ENCODE measurements around the gene CCT6B.
A peak's percentile ranks its signal among the peaks of the same experiment; 100 is the strongest.
"Not testable (repeated sequence)": the region's sequence is repeated elsewhere in the genome, so short reads cannot be mapped to it uniquely, and the experiment has no call there.

CCT6B gene

DNA sequence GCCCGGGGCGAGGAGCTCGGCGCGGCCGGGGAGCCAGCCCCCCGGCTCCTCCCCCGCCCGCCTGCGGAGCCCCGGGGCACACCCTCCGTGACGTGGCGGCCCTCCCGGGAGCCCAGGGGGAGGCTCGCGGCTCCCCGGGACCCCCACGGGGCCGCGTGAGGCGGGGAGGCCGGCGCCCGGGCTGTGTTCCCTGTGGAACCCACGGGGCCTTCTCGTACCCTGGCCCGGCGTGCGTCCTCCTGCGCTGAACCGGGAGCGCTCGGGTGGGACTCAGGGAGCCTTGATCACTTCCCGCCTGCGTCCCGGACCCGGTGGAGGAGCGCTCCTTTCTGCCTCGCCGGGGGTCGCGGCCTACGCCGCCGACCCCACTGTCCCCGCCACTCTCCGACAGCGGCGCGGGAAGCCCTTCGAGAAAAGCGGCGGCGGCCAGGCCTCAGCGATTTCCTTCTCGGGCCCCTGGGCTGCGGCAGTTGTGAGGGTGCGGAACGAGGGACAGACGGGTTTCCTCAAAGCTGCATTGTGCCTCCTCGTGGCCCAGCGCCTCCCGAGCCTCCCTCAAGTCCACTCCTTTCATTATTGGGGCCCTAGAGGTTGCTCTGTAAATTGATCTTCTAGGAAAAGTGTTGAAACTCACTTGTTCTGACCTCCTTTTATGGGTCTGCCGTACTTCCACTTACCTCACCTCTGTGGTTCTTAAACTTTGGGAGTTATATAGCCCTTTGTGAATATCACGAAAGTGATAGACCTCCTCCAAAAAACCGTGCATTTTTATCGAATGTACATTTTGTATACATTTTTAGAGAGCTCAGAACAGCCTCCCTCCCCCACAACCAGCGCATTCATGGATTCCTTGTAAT lies 19.6 kb upstream of the CCT6B start:
- DNase-seq = peak in 43 of 56 donors; percentile 9 to 91 (median 75)

DNA sequence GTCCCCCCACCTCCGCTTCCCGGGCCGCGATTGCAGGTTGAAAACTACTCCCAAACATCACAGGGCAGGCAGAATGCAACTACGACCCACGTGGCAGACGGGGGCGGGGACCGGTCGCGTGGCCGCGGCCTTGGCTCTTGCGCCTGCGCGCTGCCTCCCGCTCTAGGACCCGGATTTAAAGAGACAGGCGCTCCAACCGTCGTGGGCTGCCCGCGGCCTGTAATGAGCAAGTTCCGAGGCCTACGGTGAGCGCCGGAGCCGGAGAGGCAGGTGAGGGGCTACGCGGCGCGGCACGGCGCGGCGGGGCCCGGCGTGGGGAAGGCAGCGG lies 19.1 kb upstream of the CCT6B start, which contains the start of gene LIG3:
TSS of gene LIG3 (plus strand) at position 160 of the 328 bp plus-strand sequence. CDS start 2,494 bp downstream, outside the sequence.
- DNase-seq = peak; percentile 39 to 95 (median 86)

DNA sequence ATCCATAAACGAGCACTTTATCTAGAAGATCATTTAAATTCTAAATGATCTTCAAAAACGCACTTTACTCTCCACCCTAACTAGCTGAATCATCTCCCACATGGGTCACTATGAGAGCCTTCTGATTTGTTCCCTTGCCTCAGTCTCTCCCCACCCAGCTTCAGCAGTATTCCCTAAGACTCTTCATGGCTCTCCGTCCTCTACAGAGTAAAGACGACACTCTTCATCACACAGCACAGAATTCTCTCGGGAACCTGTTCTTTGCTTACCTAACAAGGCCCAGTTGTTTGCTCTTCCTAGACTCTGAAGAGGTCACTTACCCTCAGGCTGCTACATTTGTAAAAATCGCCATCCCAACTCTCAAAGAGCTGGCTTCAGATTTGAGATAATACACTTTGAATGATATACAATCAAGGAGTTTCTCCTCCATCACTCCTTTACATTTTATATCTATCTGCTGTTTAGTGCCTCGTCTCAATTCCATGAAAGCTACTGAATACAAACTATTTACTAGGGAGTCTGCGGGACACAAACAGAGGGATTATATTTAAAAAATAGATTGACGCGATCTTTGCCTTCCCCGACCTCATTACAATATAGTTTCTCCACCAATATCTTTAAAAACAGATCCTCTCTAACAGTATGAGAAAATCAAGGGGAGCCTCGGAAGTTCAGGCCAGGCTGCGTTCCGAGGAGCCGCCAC lies 18.5 kb upstream of the CCT6B start:
- DNase-seq = no peak

DNA sequence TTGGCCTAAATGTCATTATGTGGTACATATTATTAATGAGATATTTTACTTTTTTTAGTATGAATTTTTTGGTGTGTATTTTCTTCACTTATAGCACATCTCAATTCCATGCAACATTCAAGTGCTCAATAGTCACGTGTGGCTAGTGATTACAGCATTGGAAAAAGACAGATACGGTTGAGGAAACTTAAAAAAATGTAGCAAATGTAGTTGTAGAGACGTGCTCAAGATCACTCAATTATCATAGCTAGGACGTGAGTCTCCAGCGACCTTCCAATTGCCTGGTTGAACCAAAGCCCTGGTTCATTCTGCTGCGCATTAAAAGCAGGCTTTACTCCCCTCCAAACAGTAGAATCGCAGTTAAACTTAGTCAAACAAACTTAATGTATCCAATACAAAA lies 17.9 kb upstream of the CCT6B start:
- no peak for DNase-seq

DNA sequence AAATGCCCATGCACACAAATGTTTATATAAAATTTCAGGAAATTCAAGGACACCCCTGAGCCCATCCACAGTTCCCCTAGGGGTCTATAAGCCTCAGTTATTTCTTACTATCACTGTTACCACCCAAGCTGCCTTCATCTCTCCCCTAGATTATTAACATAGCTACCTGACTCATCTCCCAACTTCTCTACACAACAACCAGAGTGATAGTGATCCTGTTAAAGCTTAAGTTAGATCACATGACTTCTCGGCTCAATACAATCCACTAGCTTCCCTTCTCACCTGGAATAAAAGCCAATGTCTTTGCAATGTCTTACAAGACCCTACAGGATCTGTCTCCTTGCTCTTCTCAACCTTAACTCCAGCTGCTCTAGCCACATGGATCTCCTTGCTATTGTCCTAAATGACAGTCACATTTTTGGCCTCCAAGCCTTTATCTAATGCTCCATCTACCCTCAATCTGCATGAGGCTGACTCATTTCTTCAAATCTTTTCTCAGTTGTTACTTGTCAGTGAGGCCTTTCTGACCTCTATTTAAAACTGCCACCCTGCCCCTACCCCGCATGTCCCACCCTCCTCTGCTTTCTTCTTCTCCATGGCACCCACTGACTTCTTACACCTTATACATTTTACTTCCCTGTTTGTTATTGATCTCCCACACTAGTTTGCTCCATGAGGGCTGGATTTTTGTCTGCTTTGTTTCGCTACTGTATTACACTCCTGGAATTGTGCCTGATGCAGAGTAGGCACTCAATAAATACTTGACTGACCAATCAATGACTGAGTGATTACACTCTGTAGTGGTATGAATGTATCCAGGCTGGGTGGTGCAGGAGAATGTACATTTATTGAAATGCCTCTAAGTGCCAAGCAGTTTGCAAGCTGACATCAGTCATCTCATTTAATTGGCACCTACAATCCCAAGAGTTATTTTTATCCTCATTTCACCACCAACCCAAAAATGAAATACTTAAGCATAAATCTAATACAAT lies 13.8 kb upstream of the CCT6B start:
- DNase-seq = no peak

DNA sequence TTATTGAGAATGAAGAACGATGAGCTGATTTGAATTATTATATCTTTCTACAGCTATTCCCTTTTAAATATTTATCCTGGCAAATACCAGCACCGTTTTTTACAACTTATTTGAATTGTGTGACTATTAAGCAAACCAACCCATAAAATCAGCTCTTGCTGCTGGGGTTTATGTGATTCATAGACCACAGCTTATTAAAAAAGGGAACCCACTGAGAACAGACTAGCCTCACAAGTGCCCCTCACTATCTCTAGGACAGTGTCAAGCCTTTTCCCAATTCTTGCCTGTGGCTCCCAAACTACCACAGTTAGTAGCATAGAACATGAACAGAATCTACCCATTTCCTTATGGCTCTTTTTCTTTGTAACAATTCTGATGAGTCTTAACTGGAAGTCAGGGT lies 12.9 kb upstream of the CCT6B start:
- no peak for DNase-seq

DNA sequence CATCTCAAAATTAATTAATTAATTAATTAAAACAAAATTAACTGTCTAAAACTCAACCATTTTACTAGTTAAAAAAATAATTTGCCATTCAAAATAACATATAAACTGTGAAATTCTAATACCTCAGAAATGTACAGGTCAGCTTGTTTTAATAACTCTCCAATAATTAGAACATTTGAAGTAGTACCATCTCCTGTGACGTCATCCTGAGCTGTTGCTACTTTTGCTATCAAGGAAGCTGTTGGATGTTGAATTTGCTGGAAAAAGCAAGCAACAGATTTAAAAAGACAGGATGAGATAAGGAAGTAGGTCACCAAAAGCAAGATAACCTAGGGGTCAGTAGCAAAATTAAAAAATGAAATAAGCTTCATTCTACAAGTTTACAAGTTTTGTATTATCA lies 2.8 kb downstream of the CCT6B start:
- no peak for DNase-seq

DNA sequence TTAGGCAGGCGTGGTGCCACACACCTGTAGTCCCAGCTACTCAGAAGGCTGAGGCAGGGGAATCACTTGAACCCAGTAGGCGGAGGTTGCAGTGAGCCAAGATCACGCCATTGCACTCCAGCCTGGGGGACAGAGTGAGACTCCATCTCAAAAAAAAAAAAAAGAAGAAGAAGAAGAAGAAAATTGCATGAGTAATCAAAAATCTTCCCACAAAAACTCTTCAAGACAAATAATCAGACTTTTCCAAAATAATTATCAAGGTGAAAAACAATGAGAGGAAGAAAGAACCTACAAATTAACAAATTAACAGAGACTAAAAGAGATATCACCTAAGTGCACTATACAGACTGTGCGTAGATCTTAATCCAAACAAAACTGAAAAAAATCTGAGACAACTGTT lies 10.5 kb downstream of the CCT6B start:
- not testable (repeated sequence) for DNase-seq

DNA sequence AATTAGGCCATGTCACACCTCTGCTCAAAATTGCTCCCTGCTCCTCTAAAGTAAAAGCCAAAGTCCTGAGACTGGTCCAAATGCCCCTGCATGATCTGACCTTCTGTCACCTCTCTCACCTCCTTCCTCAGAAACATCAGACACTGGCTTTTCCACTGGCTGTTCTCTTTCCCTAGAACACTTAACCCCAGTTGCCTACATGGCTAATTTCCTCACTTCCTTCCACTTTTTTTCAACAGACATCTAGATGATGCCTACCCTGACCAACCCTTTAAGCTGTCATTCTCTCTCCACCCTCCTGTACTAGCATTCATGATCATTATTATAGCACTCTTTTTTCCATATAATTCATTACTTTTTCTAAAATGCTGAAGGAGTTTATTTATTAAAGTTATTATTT lies 31.0 kb downstream of the CCT6B start:
- DNase-seq = no peak

DNA sequence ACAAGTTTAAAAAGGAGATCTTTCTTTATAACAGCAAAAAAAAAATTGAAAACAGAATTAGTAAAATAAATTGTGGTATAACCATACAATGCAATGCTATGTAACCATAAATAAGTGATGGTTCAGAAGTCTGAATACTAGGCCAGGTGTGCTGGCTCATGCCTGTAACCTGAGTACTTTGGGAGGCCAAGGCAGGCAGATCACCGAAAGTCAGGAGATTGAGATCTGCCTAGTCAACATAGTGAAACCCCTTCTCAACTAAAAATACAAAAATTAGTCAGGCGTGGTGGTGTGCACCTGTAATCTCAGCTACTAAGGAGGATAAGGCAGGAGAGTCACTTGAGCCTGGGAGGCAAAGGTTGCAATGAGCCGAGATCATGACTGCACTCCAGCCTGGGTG lies 34.6 kb downstream of the CCT6B start:
- no peak for DNase-seq

DNA sequence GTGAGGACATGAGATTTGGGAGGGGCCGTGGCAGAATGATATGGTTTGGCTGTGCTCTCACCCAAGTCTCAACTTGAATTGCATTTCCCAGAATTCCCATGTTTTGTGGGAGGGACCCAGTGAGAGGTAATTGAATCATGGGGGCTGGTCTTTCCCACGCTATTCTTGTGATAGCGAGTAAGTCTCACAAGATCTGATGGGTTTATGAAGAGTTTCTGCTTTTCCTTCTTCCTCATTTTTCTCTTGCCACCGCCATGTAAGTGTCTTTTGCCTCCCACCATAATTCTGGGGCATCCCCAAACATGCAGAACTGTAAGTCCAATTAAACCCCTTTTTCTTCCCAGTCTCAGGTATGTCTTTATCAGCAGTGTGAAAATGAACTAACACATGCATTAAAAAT lies 40.6 kb downstream of the CCT6B start:
- DNase-seq = no peak

DNA sequence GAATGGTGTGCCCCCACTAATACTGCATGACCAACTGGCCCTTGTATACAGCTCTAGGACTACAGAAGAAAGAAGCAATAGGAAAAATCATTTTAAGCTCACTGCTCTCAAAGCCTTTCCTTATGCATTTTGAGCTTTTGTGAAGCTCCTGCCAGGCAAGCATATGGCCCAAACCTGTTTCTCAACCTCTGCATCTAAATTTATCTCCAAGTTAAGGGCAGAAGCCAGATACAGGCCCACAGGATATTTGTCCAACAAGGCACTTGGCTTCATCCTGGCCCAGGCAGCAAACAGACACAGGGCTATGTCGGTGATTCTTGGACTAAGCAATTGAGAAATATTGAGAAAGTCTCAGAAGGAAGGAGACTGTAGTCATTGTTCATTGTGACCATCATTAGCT lies 43.9 kb downstream of the CCT6B start:
- no peak for DNase-seq

DNA sequence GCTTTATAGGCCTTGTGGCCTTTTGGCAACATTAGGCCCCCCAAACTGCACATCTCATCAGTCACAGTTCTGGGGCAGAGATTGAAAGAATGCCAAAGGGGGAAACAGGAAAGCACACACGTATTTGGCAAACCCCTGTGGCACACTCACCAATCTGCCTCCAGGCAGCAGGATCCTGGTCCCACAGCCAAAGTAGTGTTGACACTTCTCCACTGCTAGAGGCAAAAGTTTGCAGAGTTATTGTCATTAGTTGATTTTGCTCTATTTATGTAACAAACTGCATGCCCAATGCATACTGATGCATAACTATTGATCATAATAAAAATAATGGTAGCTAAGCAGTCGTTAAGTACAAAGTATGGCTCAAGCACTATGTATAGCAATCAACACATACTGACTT lies 45.1 kb downstream of the CCT6B start:
- no peak for DNase-seq

DNA sequence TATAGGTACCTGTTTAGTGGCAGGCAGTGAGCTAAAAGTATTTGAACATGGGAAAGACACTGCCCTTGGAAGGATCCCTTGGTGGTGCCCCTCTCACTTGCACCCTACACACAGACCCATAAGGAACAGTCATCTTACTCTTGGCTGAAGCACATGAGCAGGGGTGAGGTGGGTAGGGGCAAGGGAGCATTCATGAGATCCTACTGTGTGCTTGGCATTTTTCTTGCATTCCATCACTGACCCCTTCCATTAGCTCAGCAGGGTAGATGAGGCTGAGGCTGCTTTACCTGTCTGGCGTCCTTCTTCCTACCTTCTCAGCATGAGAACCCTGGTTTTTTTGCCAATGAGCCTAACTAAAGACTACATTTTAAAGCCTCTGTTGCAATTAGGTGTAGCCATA lies 48.3 kb downstream of the CCT6B start:
- DNase-seq = no peak

DNA sequence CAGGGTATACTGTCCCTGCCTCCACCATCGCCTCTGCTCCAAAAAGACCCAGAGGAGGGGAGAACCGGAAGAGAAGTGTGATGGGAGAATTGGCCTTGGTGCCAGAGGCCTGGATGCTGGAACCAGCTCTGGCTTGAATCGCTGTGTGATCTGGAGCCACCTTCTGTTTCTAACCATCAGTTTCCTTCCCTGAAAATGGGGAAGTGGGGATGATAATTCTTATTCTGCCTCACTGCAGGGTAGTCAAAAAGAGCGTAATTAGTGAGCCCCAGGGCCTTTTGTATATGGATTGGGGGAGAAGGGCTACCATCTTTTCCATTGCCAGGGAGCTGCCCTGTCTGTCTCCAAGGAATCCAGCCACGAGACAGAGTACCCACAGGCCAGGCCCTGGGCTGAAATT lies 52.2 kb downstream of the CCT6B start:
- no peak for DNase-seq

DNA sequence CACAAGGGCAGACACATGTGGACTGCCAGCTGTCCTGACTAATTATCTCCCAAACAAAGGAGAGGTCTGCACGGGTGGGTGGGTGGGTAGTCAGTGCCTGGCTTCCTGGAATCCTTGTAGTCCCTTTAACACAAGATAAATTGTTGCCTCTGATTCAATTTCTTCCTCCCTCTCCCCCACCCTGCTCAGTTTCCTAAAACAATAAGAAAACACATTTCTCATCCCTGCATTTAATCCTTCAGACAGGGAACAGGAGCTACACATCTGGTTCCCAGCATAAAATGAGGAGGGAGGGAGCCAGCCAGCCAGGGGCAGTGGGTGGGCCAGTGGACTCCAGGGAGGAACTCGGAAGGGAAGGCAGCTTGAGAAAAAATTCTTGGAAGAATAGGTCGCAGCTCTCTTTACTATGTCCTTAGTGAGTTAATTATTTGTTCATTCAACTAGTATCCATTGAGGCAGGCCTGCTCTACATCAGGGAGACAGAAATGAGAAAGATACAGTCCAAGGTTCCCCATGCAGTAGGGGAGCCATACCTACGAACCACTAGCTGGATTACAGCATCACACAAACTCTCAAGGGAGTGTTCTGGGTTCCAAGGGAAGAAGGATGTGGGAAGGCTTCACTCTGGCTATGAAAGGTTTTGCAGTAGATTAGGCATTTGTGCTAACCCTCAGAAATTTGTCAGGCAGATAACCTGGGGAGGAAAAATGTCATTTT lies 58.3 kb downstream of the CCT6B start:
- no peak for DNase-seq

DNA sequence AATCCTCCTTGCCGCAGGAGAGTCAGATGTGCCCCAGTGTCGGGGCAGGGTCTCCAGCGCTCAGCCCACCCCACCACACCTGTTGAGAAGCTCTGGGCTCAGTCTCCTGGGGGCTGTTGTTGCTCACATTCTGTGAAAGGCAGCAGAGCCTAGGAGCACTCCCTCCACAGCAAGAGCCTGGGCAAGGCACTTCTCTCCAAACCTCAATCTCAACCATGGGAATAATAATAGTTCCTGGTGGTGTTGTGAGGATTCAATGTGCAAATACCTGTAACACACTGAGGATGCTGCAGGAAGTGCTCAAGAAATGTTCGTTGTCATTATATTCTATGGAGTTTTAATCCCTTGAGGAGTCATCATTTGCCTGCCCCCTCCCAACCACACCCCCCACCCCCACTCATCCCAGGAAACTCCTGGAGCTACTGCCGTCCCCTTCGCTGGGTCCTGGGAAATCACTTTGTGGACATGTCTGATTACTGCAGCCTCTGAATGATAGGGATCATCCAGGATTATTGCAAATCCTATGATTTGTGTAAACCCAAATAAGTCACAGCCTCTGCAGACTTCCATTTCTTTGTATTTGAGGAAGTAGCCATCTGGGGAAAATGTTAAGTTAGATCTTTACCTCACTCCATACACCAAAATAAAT lies 61.5 kb downstream of the CCT6B start:
- DNase-seq = no peak

DNA sequence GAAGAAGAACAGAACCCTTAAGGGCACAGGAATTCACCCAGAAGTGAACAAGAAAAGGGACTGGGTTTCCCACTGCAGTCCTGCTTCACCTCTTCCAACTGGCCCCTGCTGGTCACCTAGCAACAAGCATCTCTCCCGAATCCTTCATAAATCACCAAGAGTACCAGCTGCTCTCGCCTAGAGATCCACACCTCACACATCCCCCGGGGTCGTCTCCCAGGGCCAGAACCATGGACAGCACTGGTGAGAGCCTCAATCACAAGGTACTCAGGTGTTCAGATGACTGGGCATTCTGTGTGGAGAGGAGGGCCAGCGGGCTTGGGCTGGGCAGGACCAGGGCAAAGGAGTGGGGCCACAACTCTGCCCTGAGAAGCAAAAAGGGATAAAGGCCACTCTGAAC lies 65.9 kb downstream of the CCT6B start:
- DNase-seq = no peak

DNA sequence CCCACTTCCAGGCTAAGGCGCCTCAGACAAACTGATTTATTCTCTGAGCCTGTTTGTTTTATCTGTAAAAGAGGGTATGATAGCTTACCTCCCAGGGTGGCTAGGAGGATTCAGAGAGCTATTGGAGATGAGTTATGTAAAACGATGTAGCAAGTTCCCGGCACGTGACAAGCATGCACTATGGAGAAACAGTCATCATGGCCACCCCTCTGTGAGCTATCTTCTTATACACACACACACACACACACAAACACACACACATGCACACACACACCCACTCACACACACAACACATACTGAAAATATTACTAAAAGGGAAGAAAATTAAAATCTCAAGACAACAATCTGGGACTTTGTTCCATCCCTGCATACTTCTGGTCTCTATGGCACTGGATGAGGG lies 66.3 kb downstream of the CCT6B start:
- peak in 1 of 56 donors; percentile 34 for DNase-seq

DNA sequence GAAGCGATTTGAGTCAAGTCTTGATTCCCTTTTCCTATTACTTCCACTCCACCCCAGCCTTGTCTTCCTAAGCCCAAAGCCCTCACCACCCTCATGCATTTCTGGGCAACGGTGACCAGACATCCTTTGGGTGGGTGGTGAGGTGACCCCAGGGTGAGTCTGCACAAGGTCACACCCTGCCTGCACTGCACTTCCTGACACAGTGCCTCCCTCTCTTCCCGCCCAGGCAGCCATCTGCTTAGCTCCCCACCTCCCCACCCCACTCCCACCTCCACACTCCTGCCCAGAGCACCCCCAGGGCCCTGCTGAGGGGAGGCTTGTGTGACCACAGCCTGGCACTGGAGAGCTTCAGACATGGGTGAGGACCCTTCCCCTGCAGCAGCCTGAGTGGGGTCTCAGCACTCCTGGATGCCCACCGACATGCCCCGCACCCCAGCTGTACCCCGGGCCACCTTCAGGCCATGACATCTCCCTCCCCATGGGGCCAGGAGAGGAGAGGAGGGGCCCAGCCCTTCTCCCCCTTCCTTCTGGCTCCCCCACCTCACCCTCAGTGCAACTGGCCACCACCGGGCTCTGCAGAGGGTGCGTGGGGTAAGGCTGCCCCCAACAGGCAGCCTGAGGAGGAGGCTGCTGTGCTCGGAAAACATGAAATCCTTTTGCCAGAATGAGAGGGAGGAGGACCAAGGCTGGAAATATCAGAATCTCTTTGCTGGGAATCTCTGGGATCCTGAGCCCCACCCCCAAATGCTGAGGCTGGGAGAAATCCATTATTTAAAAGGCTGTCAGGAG lies 68.6 kb downstream of the CCT6B start:
- DNase-seq = peak in 18 of 56 donors; percentile 1 to 28 (median 8)
